NCI-H524 treated with DMSO at 0.1 percent for 48 hours (cell line): Measurements from ENCODE around the gene MRPS9.

Experiments
- DNase-seq: peaks from one replicate; lab custom pipeline; 2025; lab: John Stamatoyannopoulos, UW

Gene MRPS9

GRCh38 chr2:105118960-105119359 is 81.1 kb downstream of the MRPS9 start:
- no peak for DNase-seq

DNA sequence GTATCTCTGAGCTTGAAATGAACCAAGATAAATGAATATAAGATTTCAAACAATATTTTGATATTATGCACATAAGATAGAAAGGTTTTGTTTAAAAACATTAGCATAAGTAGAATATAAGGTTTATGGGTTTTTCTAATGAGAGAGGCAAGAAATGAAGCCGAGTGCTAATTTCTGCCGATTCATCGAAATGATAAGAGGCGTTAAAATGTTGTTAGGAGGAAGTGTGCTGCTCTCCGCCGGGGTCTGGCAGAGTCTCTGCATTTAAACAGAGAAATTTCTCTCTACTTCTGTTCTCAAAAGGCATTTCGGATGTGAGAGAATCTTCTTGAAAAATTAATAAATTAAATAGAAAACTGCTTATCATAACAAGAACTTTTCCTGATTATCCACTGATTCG is 83.6 kb downstream of the MRPS9 start:
- no peak for DNase-seq

DNA sequence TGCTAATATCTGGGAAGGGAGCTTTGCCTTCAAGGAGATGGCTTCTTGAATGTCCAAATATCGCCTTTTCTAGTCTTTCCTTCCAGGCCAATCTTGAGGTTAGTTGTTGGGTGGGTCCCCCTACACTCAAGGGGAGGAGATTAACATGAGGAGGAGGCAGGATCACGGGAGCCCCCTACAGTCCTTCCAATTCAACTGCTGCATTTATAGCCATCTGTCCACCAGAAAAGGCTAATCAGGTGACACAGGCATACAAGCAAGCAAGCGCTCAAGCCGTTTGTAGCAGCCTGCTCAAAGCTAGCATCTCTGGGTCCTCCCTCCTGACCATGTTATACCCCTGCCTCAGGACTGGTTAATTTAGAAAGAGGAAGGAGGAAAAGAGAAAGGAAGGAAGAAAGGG is 87.6 kb downstream of the MRPS9 start:
- DNase-seq = peak; percentile 33

- DNase-seq = no peak
Measured at GRCh38 chr2:105125920-105126319, 88.1 kb downstream of the MRPS9 start.

DNA sequence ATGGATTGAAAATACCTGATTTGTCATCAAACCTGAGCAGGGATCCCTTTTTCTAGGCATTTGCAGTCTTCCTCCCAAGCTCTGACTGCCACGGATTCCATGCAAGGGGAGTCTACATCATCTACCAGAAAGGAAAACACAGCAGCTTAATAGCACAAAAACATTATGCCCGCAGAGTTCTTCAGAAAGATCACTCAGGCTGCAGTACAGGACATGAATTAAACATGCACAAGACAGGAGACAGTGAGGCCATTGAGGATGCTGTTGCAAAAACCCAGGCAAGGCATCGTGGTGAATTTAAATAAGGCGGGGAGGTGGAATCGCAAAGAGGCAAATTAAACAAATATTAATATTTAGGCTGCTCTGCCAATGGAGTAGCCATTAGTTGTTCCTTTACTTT is 88.5 kb downstream of the MRPS9 start:
- DNase-seq = no peak

DNA sequence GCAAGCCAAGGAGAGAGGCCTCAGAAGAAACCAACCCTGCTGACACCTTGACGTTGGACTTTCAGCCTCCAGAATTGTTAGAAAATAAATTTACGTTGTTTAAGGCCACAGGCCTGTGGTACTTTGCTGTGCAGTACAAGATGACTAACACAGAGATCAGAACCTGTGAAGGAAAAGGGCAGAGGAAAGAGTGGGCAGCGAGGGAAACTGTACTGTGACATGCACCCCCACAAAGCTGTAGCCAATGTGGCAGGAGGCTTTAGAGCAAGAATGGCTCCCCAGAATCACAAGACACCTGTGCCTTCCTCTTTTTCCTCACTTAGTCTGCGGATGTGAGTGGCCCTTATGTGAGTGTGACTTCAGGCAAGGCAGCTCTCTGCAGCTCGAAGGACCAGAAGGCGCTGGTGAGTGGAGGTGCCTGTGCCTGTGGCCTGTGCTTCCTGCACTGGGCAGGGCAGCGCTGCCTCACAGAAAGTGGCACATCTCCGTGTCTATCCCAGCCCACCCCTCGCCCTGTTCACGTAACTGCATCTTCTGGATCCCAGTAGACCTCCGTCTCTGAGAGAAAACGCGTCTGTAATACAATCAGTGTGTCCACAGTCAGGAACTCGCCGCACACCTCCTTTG is 89.5 kb downstream of the MRPS9 start:
- no peak for DNase-seq

DNA sequence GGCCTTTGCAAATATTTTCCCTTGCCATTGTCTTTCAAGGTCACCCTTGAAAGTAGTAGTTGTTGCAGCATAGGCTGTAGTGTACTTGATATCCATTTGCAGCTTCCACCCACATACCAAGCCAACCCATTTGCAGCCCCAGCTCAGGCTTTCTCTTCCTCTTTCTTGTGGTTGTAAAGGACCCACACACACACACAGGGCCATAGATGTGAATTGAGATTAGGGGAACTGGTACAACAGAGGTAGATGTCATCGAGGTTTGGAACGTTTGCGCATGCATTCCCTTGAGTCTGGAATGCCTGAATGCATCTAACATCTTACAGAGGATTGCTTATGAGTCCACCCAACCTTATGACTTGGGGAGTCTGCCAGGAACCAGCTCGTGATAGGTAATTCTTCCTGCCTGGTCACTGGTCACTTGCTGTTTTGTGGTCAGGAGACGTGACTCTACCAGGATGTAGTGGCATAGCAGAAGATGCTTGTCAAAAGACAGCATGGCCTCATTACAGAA is 91.9 kb downstream of the MRPS9 start:
- no peak for DNase-seq

DNA sequence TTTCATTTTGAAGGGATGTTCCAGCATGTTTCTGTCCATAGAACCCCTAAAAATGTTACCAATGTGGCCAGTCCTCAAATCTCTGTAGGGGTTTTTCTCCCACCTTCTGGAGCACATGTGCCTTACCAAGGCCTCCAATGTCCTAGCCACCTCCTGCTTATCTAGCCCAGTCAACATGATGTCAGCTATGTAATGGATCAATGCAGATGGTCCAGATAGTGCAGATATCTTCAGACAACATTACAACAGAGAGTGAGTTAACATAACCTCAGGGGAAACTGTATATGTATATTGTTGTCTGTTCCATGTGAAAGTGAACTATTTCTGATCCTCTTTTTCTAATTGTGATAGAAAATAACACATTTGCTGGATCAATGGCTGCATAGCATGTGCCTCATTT is 92.7 kb downstream of the MRPS9 start:
- no peak for DNase-seq

DNA sequence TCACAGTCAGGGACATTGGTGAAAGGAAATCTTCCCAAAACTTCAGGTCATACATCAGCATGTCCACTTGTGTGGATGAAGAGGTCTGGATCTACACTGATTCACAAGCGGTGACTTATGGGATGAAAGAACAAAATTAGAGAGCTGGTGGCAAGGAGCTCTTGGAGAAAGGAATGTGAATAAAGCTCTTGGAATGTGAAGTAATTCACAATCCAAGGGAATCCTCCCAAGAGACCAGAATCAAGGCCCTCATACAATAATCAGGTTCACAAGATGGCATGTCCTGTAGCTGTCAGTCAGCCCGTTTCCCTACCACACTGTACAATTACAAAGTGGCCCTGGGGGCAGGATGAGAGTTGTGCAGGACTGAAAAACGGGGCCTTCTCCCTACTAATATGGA is 96.2 kb downstream of the MRPS9 start:
- DNase-seq = no peak

GRCh38 chr2:105135436-105135835 is 97.6 kb downstream of the MRPS9 start:
- DNase-seq = no peak

GRCh38 chr2:105136394-105136793 is 98.5 kb downstream of the MRPS9 start:
- no peak for DNase-seq

- DNase-seq = no peak
Measured at GRCh38 chr2:105138643-105139042, 100.8 kb downstream of the MRPS9 start.

DNA sequence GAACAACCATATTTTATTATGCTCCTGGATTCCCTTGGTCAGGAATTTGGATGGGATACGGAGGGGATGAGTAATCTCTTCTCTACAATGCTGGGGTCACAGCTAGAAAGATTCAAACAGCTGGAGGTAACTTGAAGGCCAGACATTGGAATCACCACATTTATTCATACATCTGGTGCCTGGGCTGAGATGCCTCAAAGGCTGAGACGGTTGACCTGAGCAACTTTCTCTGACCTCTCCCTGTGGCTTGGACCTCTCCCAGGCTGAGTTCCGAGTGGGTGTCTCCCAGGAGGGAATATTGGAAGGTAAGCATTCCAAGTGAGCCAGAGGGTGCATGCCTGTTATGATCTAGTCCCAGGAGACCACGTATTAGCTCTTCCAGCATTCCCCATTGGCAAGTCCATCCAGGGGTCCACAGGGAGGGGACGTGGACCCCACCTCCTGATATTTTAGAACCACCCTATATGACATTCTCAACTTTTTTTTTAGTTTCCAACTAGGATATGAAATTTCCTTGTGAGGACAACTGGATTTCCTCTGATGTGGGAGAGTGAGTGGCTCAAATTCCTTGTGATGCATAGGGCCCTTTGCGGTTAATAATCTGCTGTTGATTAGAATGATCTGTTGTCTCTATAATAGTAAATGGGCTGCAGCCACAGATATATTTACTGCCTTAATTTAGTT is 101.8 kb downstream of the MRPS9 start:
- DNase-seq = no peak

DNA sequence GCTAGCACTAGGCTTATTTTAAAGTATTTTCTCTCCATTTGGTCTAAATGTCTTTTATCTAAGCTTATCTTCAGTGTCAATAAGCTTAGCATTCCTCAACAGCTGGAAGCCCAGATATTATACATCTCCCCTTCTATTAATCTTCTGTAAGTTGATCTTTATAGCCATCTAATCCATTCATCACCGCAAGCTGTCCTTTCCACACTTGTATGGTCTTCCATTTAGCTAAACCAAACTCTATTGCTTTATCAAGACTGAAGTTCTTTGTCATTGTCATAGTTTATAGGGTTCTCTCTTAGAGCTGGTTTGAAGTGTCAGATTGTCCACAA is 102.3 kb downstream of the MRPS9 start:
- DNase-seq = peak; percentile 87

DNA sequence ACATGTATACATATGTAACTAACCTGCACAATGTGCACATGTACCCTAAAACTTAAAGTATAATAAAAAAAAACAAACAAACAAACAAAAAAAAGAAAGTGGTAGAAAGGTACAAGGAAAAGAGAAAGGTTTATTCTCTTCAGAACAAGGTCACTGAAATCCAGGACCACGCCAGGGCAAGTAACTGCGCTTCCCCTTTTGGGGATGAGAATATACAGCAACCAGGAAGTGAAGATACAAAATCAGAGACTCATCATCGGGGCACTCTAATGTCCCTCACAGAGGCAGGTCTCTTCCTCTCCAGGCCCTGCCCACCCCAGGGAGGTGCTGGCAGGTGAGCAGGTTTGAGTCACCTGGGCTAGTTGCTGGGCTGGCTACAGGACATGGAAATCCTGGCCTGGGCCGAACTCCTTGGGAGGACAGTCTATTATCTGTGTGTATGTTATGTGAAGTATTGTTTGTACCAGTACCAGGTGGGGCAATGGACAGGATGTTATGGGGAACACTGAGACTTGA is 103.3 kb downstream of the MRPS9 start:
- no peak for DNase-seq

GRCh38 chr2:105142239-105142638 is 104.4 kb downstream of the MRPS9 start:
- no peak for DNase-seq

DNA sequence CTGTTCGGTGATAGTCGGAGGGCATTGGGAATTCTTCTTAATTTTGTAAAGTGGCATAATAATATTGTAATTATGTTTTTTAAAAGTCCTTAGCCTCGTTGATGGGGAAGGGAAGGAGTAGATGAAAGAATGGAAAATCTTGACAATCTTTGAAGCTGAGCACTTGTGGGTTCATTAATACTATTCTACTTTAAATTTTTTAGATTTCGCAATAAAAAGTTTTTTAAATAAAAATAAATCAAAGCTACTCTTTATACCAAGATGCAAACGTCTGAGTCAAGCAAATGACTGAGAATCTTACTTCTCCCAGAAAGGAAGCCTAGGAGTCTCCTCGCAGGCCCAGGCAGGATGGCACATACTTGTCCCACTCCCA is 105.2 kb downstream of the MRPS9 start:
- no peak for DNase-seq

DNA sequence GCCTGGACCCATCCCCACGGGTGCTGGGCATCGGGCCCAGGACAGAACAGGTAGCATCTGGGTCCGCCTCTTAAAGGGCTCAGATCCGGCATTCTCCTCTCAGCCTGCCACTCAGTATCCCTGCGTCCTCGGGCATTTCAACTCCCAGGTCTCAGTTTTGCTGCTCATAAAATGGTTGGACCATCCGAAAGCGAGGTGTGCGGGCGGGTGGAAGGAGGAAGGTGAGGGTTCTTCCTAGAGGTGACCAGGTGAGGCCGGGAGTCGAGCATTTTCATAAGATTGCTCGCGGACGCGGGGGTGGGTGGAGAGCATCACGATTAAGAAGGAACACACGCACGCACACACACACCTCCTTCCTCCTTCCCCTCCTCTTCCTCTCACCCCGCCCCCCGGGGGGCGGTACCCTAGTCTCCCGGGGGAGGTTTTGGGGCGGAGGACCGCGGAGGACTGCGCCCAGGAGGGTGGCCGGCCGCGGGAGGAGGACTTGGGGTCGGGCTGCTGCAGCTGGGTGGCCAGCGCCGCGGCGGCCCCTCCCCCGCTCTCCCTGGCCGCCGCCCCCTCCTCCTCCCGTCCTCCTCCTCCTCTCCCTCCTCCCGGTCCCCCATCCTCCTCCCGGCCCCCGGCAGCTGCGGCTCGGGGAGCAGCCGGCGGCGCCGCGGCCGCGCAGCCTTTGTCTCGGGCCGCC is 105.7 kb downstream of the MRPS9 start:
- DNase-seq = no peak

DNA sequence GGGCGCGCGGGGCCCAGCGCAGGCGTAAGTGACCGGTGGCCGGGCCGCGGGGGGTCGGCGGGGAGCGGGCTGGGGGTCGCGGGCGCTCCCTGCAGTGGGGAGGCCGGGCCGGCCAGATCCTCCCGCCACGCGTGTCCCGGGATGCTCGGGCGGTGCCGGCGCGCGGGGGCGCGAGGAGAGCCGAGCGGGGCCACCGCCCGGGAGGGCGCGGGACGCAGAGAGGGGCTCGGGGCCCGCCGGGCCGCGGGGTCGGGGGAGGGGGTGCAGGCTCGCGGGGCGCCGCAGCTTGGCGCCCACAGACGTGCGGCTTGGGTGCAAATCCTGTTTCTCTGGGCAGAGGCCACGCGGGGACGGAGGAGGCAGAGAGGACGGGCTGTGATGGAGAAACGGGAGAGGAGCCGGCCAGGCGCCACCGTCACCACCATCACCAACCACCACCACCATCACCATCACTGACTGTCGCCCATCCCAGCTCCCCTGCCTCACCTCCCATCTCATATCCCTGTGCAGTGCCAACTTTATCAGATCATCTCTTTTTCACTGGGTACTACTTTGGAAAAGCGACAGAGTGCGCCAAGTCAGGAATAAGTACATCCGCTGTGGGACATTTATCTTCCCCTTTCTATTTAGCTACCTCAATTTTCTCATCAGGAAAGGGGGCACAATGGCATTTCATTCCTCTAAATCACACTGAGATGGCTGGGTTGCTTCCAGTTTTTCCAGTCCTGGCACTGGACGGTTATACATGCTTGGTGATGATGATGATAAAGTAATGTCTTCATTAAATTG is 106.5 kb downstream of the MRPS9 start:
- no peak for DNase-seq

GRCh38 chr2:105144941-105145300 is 107.1 kb downstream of the MRPS9 start:
- DNase-seq = no peak

- DNase-seq = no peak
Measured at GRCh38 chr2:105149272-105149671, 111.4 kb downstream of the MRPS9 start.
